ENCODE measurements around the gene UBL3. TPM values are rescaled to one million over a fixed set of nuclear protein-coding genes. Genes with fewer than 3 reads are reported as not detected.

UBL3 gene
- total RNA-seq, 1 experiment from 2014 or later, result 12.0 TPM

- H3K9me3 ChIP-seq (ENCODE audit: low read depth, low read length, poor library complexity, severe bottlenecking), result no peaks in the 10 kb centered on the region
- H3K4me1 ChIP-seq (ENCODE audit: insufficient read depth, low read length, poor library complexity, severe bottlenecking), result peaks cover 8% of the 10 kb centered on the region
- no peaks in the 10 kb centered on the region for H3K36me3 ChIP-seq (ENCODE audit: insufficient read depth, low read length, poor library complexity, severe bottlenecking)
- no peaks in the 10 kb centered on the region for H3K27me3 ChIP-seq (replicated peaks; ENCODE audit: insufficient read depth, low read depth, low read length, poor library complexity)
- BruUV-seq (replicated peaks), result no TSS peak
- no peak for DNase-seq (ENCODE audit: low spot score)
- intact Hi-C loops (cut with micrococcal nuclease; ENCODE audit: unreplicated experiment), result no loop called here
- H3K4me3 ChIP-seq (ENCODE audit: low read depth, low read length, poor library complexity, severe bottlenecking), result no peak overlapping the region
- POLR2A ChIA-PET (ENCODE audit: low non-redundant PET), result interaction anchor here (0.7 kb wide), 1 partner anchor 65 kb away, joined by 5 read pairs; no protein-coding TSS in a partner anchor
- no peak for TF ChIP-seq EZH2 (IDR thresholded peaks at IDR 0.05; ENCODE audit: borderline replicate concordance, low read depth, low read length, poor library complexity, severe bottlenecking)
- TF ChIP-seq, protein P1, sequence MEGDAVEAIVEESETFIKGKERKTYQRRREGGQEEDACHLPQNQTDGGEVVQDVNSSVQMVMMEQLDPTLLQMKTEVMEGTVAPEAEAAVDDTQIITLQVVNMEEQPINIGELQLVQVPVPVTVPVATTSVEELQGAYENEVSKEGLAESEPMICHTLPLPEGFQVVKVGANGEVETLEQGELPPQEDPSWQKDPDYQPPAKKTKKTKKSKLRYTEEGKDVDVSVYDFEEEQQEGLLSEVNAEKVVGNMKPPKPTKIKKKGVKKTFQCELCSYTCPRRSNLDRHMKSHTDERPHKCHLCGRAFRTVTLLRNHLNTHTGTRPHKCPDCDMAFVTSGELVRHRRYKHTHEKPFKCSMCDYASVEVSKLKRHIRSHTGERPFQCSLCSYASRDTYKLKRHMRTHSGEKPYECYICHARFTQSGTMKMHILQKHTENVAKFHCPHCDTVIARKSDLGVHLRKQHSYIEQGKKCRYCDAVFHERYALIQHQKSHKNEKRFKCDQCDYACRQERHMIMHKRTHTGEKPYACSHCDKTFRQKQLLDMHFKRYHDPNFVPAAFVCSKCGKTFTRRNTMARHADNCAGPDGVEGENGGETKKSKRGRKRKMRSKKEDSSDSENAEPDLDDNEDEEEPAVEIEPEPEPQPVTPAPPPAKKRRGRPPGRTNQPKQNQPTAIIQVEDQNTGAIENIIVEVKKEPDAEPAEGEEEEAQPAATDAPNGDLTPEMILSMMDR (conservative IDR thresholded peaks at IDR 0.05; ENCODE audit: low read depth, low read length), result no peak
- CTCF ChIA-PET, result no interaction called here
- H3K27ac ChIP-seq (ENCODE audit: low read depth, low read length, poor library complexity, severe bottlenecking), result no peak overlapping the region
Observed at GRCh38 chr13:29750183-29750530, 100.3 kb downstream of the UBL3 start.

DNA sequence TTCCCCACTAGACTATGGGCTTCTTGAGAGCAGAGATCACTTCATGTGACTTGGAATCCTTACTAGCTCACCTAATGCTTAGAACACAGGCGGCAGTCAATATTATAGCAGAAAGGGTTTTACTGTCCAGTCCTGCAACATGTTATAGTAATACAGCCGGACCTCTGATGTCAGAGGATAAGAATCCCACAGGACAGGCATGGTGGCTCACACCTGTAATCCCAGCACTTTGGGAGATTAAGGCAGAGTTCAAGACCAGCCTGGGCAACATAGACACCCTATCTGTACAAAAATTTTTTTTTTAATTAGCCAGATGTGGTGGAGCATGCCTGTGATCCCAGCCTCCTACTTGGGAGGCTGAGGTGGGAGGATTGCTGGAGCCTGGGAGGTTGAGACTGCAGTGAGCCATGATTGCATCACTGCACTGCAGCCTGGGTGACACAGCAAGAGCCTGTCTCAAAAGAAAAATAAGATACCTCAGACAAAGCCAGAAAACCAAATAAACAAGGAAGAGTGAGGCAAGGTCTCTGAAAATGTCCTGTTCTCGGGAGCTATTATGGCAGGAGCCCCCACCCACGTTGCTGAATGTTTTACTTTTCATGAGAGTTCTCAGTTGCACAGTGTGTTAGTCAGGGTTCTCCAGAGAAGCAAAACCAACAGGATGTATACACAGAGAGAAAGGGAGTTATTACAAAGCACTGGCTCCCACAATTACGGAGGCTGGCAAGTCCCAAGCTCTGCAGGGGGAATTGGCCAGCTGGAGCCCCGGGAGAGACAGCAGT is 100.8 kb downstream of the UBL3 start:
- H3K4me3 ChIP-seq (ENCODE audit: low read depth, low read length, poor library complexity, severe bottlenecking), result no peak overlapping the region
- CTCF ChIA-PET, result no interaction called here
- intact Hi-C loops (cut with micrococcal nuclease; ENCODE audit: unreplicated experiment), result no loop called here
- H3K4me1 ChIP-seq (ENCODE audit: insufficient read depth, low read length, poor library complexity, severe bottlenecking), result peaks cover 6% of the 10 kb centered on the region
- no peaks in the 10 kb centered on the region for H3K27me3 ChIP-seq (replicated peaks; ENCODE audit: insufficient read depth, low read depth, low read length, poor library complexity)
- POLR2A ChIA-PET (ENCODE audit: low non-redundant PET), result interaction anchor here (0.7 kb wide), 1 partner anchor 65 kb away, joined by 5 read pairs; no protein-coding TSS in a partner anchor
- H3K27ac ChIP-seq (ENCODE audit: low read depth, low read length, poor library complexity, severe bottlenecking), result no peak overlapping the region
- DNase-seq (ENCODE audit: low spot score), result no peak
- no TSS peak for BruUV-seq (replicated peaks)
- H3K36me3 ChIP-seq (ENCODE audit: insufficient read depth, low read length, poor library complexity, severe bottlenecking), result no peaks in the 10 kb centered on the region
- H3K9me3 ChIP-seq (ENCODE audit: low read depth, low read length, poor library complexity, severe bottlenecking), result no peaks in the 10 kb centered on the region
- TF ChIP-seq, protein P1 (conservative IDR thresholded peaks at IDR 0.05; ENCODE audit: low read depth, low read length), result no peak
- no peak for TF ChIP-seq EZH2 (IDR thresholded peaks at IDR 0.05; ENCODE audit: borderline replicate concordance, low read depth, low read length, poor library complexity, severe bottlenecking)

DNA sequence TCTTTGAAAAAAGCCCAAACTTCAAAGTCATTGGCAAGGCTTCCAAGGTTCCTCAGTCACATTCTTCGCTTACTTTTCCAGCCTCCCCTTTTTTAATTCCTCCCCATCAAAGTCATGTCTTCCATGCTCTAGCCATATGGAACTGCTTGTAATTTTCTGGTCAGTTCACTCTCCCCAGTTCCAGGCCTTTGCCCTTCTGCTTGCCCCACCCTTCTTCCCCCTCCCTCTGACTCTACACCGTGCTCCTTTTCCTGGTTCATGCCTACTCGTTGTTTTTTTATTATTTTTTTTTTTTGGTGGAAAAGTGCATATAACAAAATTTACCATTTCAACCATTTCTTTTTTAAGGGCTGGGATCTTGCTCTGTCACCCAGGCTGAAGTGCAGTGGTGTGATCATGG is 102.3 kb downstream of the UBL3 start:
- no peaks in the 10 kb centered on the region for H3K36me3 ChIP-seq (ENCODE audit: insufficient read depth, low read length, poor library complexity, severe bottlenecking)
- intact Hi-C loops (cut with micrococcal nuclease; ENCODE audit: unreplicated experiment), result no loop called here
- no peaks in the 10 kb centered on the region for H3K27me3 ChIP-seq (replicated peaks; ENCODE audit: insufficient read depth, low read depth, low read length, poor library complexity)
- ChIA-PET CTCF (no interaction called here), POLR2A (ENCODE audit: low non-redundant PET) (no interaction called here)
- TF ChIP-seq EZH2 (IDR thresholded peaks at IDR 0.05; ENCODE audit: borderline replicate concordance, low read depth, low read length, poor library complexity, severe bottlenecking), result no peak
- TF ChIP-seq, protein P1 (conservative IDR thresholded peaks at IDR 0.05; ENCODE audit: low read depth, low read length), result no peak
- no peaks in the 10 kb centered on the region for H3K4me1 ChIP-seq (ENCODE audit: insufficient read depth, low read length, poor library complexity, severe bottlenecking)
- no peak overlapping the region for H3K4me3 ChIP-seq (ENCODE audit: low read depth, low read length, poor library complexity, severe bottlenecking)
- no peak for DNase-seq (ENCODE audit: low spot score)
- no peaks in the 10 kb centered on the region for H3K9me3 ChIP-seq (ENCODE audit: low read depth, low read length, poor library complexity, severe bottlenecking)
- H3K27ac ChIP-seq (ENCODE audit: low read depth, low read length, poor library complexity, severe bottlenecking), result no peak overlapping the region
- BruUV-seq (replicated peaks), result no TSS peak

Data from A673 (cell line).